ENCODE data around the gene RGS16. TPM values are rescaled to one million over a fixed set of nuclear protein-coding genes. Genes with fewer than 3 reads are reported as not detected.

RGS16 gene
- total RNA-seq, 1 experiment from 2014 or later = 0.40 TPM

DNA sequence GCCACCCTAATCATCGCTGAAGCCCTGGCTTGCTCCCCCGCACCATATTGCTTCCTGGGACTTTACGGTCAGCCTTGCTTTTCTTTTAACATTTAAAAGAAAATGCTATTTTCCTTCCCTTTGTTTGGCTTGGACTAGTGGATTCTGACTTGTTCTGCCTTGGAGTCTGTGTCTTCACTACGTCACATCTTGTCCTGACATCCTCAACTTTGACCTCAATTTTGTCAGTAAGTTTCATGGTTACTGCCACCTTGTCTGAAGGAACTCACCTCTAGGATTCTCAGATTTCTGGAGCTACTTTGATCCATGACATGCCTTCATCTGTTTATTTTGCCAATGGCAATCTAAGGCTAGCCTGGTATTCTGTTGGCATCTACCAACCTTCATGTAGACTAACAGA lies 19.4 kb downstream of the RGS16 start:
- H2AFZ ChIP-seq (ENCODE audit: low read length) = no peak overlapping the region
- POLR2A ChIA-PET (ENCODE audit: unreplicated experiment) = no interaction called here
- CTCF ChIA-PET = no interaction called here
- no peaks in the 10 kb centered on the region for H3K36me3 ChIP-seq (ENCODE audit: low read depth, low read length)
- no peaks in the 10 kb centered on the region for H3K27me3 ChIP-seq (ENCODE audit: low read length)
- no peak for ATAC-seq
- no peak overlapping the region for H3K4me2 ChIP-seq (ENCODE audit: low read length)
- H3K79me2 ChIP-seq (ENCODE audit: low read length) = no peaks in the 10 kb centered on the region
- H3K4me3 ChIP-seq (ENCODE audit: low read length) = no peak overlapping the region
- H3K9ac ChIP-seq (ENCODE audit: low read length) = no peak overlapping the region
- H3K27ac ChIP-seq (ENCODE audit: low read length) = no peak overlapping the region
- DNase-seq = no peak
- no peak for TF ChIP-seq EZH2 (IDR thresholded peaks at IDR 0.05; ENCODE audit: low read length, unreplicated experiment)
- TF ChIP-seq EZH2phosphoT487 (IDR thresholded peaks at IDR 0.05; ENCODE audit: borderline replicate concordance, low read length) = no peak
- TF ChIP-seq, protein P1, sequence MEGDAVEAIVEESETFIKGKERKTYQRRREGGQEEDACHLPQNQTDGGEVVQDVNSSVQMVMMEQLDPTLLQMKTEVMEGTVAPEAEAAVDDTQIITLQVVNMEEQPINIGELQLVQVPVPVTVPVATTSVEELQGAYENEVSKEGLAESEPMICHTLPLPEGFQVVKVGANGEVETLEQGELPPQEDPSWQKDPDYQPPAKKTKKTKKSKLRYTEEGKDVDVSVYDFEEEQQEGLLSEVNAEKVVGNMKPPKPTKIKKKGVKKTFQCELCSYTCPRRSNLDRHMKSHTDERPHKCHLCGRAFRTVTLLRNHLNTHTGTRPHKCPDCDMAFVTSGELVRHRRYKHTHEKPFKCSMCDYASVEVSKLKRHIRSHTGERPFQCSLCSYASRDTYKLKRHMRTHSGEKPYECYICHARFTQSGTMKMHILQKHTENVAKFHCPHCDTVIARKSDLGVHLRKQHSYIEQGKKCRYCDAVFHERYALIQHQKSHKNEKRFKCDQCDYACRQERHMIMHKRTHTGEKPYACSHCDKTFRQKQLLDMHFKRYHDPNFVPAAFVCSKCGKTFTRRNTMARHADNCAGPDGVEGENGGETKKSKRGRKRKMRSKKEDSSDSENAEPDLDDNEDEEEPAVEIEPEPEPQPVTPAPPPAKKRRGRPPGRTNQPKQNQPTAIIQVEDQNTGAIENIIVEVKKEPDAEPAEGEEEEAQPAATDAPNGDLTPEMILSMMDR (conservative IDR thresholded peaks at IDR 0.05; ENCODE audit: low read depth, low read length) = no peak
- 0 out of 2 replicates have a peak, but pooled peaks cover 5% of the 10 kb centered on the region for H3K4me1 ChIP-seq (ENCODE audit: insufficient read depth, low read length)
- no peaks in the 10 kb centered on the region for H3F3A ChIP-seq (ENCODE audit: low read length, unreplicated experiment)
- no TSS peak for BruUV-seq (replicated peaks)
- no peaks in the 10 kb centered on the region for H3K9me2 ChIP-seq (replicated peaks; ENCODE audit: low read length)
- intact Hi-C loops (cut with micrococcal nuclease) = no loop called here
- no peaks in the 10 kb centered on the region for H3K9me3 ChIP-seq (ENCODE audit: low read length)
- no peaks in the 10 kb centered on the region for H4K20me1 ChIP-seq (ENCODE audit: low read length)

DNA sequence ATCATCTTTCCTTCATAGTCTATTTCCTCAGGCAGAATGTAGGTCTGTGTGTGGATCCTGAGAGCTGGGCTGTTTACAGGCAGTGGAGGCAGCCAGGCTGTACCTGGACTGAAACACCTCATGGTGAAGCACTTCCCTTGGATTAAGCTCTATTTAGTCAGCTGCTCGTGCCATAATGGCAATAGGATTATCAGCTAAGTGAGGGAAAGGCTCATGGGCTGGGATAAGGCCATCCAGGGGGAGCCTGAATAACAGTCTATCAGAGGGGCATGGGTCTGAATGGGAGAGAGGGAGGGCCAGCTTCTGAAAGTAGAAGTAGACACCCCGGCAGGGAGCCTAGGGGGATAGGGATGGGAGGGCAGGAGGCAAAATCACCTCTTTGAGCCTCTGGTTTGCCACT lies 23.5 kb downstream of the RGS16 start:
- Histone ChIP-seq H3K4me2 (ENCODE audit: low read length) (no peak overlapping the region), H3K4me3 (ENCODE audit: low read length) (no peak overlapping the region), H3K9me2 (replicated peaks; ENCODE audit: low read length) (no peaks in the 10 kb centered on the region), H3K27ac (ENCODE audit: low read length) (no peak overlapping the region), H4K20me1 (ENCODE audit: low read length) (no peaks in the 10 kb centered on the region), H3K9me3 (ENCODE audit: low read length) (no peaks in the 10 kb centered on the region), H3F3A (ENCODE audit: low read length, unreplicated experiment) (no peaks in the 10 kb centered on the region), H3K79me2 (ENCODE audit: low read length) (no peaks in the 10 kb centered on the region), H3K9ac (ENCODE audit: low read length) (no peak overlapping the region), H2AFZ (ENCODE audit: low read length) (no peak overlapping the region), H3K36me3 (ENCODE audit: low read depth, low read length) (no peaks in the 10 kb centered on the region), H3K27me3 (ENCODE audit: low read length) (no peaks in the 10 kb centered on the region), H3K4me1 (ENCODE audit: insufficient read depth, low read length) (peaks cover 5% of the 10 kb centered on the region)
- BruUV-seq (replicated peaks) = no TSS peak
- TF ChIP-seq, protein P1 (conservative IDR thresholded peaks at IDR 0.05; ENCODE audit: low read depth, low read length) = no peak
- TF ChIP-seq EZH2phosphoT487 (IDR thresholded peaks at IDR 0.05; ENCODE audit: borderline replicate concordance, low read length) (no peak), EZH2 (IDR thresholded peaks at IDR 0.05; ENCODE audit: low read length, unreplicated experiment) (no peak)
- ChIA-PET CTCF (no interaction called here), POLR2A (ENCODE audit: unreplicated experiment) (no interaction called here)
- ATAC-seq (no peak), DNase-seq (no peak)
- intact Hi-C loops (cut with micrococcal nuclease) = no loop called here

DNA sequence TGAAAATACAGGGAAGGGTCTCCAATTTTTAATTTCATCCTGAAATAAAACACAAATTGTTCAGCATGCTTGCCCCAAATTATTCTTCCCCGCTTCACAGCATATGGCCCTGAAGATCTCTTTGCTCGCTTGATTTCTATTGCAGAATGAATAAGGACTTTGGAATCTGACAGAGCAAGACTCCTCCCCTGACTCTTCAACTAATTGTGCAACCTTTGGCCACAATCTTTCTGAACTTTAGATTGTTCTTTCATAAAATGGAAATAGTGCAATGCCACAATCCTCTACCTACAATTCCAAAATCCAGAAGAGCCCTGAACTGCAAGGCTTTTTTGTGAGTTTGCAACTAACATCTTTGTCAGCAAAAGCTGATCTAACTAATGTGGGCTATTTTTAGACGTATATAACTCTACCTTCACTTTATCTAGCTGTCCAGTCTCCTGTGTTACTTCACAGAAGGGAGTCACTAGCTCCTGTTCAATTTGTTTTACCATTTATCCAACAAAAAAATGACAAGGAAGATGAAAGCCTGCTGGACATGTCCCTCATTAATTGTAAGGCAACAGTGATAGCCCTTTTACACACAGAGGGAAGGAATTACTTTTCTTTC lies 28.5 kb downstream of the RGS16 start:
- Histone ChIP-seq H3K27ac (ENCODE audit: low read length) (no peak overlapping the region), H3K36me3 (ENCODE audit: low read depth, low read length) (no peaks in the 10 kb centered on the region), H3K4me3 (ENCODE audit: low read length) (peak overlapping the region; percentile 44; the same call in 1 of the 2 replicates), H2AFZ (ENCODE audit: low read length) (0 out of 2 replicates have a peak overlapping the region, but pooled peaks have one; percentile 42), H3F3A (ENCODE audit: low read length, unreplicated experiment) (no peaks in the 10 kb centered on the region), H3K9me2 (replicated peaks; ENCODE audit: low read length) (no peaks in the 10 kb centered on the region), H3K9ac (ENCODE audit: low read length) (no peak overlapping the region), H3K4me1 (ENCODE audit: insufficient read depth, low read length) (peaks cover 14% of the 10 kb centered on the region), H4K20me1 (ENCODE audit: low read length) (no peaks in the 10 kb centered on the region), H3K4me2 (ENCODE audit: low read length) (peak overlapping the region; percentile 70), H3K27me3 (ENCODE audit: low read length) (no peaks in the 10 kb centered on the region), H3K79me2 (ENCODE audit: low read length) (no peaks in the 10 kb centered on the region), H3K9me3 (ENCODE audit: low read length) (no peaks in the 10 kb centered on the region)
- CTCF ChIA-PET = no interaction called here
- BruUV-seq (replicated peaks) = no TSS peak
- DNase-seq (peak; percentile 75), ATAC-seq (no peak)
- intact Hi-C loops (cut with micrococcal nuclease) = no loop called here
- no peak for TF ChIP-seq EZH2 (IDR thresholded peaks at IDR 0.05; ENCODE audit: low read length, unreplicated experiment)
- TF ChIP-seq, protein P1 (conservative IDR thresholded peaks at IDR 0.05; ENCODE audit: low read depth, low read length) = no peak
- TF ChIP-seq EZH2phosphoT487 (IDR thresholded peaks at IDR 0.05; ENCODE audit: borderline replicate concordance, low read length) = no peak
- POLR2A ChIA-PET (ENCODE audit: unreplicated experiment) = no interaction called here

Data from PC-3 (cell line).